ENCODE data around the gene CST7. TPM values are rescaled to one million over a fixed set of nuclear protein-coding genes. Genes with fewer than 3 reads are reported as not detected.

Gene CST7
- total RNA-seq, 1 donor from 2014 or later: 0.66 TPM

- no peaks in the 10 kb centered on the region for H3K9me3 ChIP-seq (replicated peaks)
- H3K4me3 ChIP-seq: no peak overlapping the region
- intact Hi-C loops (cut with micrococcal nuclease): no loop called here
- H3K36me3 ChIP-seq: peaks cover 12% of the 10 kb centered on the region
- H3K27ac ChIP-seq (replicated peaks): peak overlapping the region; percentile 32
- H3K4me1 ChIP-seq: peaks cover 29% of the 10 kb centered on the region
- TF ChIP-seq CTCF (IDR thresholded peaks at IDR 0.05; ENCODE audit: borderline replicate concordance): no peak
- DNase-seq: no peak
- no peaks in the 10 kb centered on the region for H3K27me3 ChIP-seq (ENCODE audit: low read depth)
Observed at GRCh38 chr20:24984961-24985640, 36.0 kb downstream of the CST7 start.

GRCh38 chr20:24985802-24986201, 36.7 kb downstream of the CST7 start:
- peak overlapping the region; percentile 32 for H3K27ac ChIP-seq (replicated peaks)
- H3K4me3 ChIP-seq: no peak overlapping the region
- H3K36me3 ChIP-seq: peaks cover 5% of the 10 kb centered on the region
- no peak for TF ChIP-seq CTCF (IDR thresholded peaks at IDR 0.05; ENCODE audit: borderline replicate concordance)
- no peaks in the 10 kb centered on the region for H3K9me3 ChIP-seq (replicated peaks)
- H3K4me1 ChIP-seq: peaks cover 30% of the 10 kb centered on the region
- H3K27me3 ChIP-seq (ENCODE audit: low read depth): no peaks in the 10 kb centered on the region
- intact Hi-C loops (cut with micrococcal nuclease): no loop called here
- DNase-seq: no peak

- no peak for TF ChIP-seq CTCF (IDR thresholded peaks at IDR 0.05; ENCODE audit: borderline replicate concordance)
- intact Hi-C loops (cut with micrococcal nuclease): no loop called here
- H3K27me3 ChIP-seq (ENCODE audit: low read depth): no peaks in the 10 kb centered on the region
- peaks cover 38% of the 10 kb centered on the region for H3K4me1 ChIP-seq
- DNase-seq: no peak
- peaks cover 4% of the 10 kb centered on the region for H3K36me3 ChIP-seq
- no peak overlapping the region for H3K4me3 ChIP-seq
- H3K27ac ChIP-seq (replicated peaks): peak overlapping the region; percentile 32
- no peaks in the 10 kb centered on the region for H3K9me3 ChIP-seq (replicated peaks)
Observed at GRCh38 chr20:24986436-24987015, 37.5 kb downstream of the CST7 start.

GRCh38 chr20:24987244-24987643, 38.2 kb downstream of the CST7 start:
- H3K9me3 ChIP-seq (replicated peaks): no peaks in the 10 kb centered on the region
- TF ChIP-seq CTCF (IDR thresholded peaks at IDR 0.05; ENCODE audit: borderline replicate concordance): no peak
- H3K27ac ChIP-seq (replicated peaks): no peak overlapping the region
- H3K4me1 ChIP-seq: peaks cover 45% of the 10 kb centered on the region
- no peak for DNase-seq
- no peak overlapping the region for H3K4me3 ChIP-seq
- no peaks in the 10 kb centered on the region for H3K27me3 ChIP-seq (ENCODE audit: low read depth)
- intact Hi-C loops (cut with micrococcal nuclease): no loop called here
- H3K36me3 ChIP-seq: no peaks in the 10 kb centered on the region

GRCh38 chr20:24987873-24988835, 39.1 kb downstream of the CST7 start:
- DNase-seq: no peak
- Histone ChIP-seq H3K36me3 (no peaks in the 10 kb centered on the region), H3K4me1 (peaks cover 53% of the 10 kb centered on the region), H3K27me3 (ENCODE audit: low read depth) (no peaks in the 10 kb centered on the region), H3K4me3 (no peak overlapping the region), H3K9me3 (replicated peaks) (no peaks in the 10 kb centered on the region), H3K27ac (replicated peaks) (no peak overlapping the region)
- no peak for TF ChIP-seq CTCF (IDR thresholded peaks at IDR 0.05; ENCODE audit: borderline replicate concordance)
- intact Hi-C loops (cut with micrococcal nuclease): no loop called here

Measured in left ventricle myocardium inferior (tissue), 1 donor.